K562 (cell line): ENCODE results near the gene ZBTB32. TPM values are rescaled to one million over a fixed set of nuclear protein-coding genes. Genes with fewer than 3 reads are reported as not detected.
A peak's percentile ranks its signal among the peaks of the same experiment; 100 is the strongest.

ENCODE experiments used
- AFF4 ChIP-seq: sonication (generic); formaldehyde crosslinking; IDR thresholded peaks from 2 replicates; pipeline ENCODE4 v1.8.0; 2023; ENCODE audit warnings: mild to moderate bottlenecking, missing genetic modification reagents
- ARID3B ChIP-seq: fragments of 250-450 bp; sonication (Bioruptor Pico); IDR thresholded peaks from 2 replicates; pipeline ENCODE4 v1.4.0; 2020; ENCODE audit warnings: borderline replicate concordance
- ATF6 ChIP-seq: sonication (generic); formaldehyde crosslinking; IDR thresholded peaks from 2 replicates; pipeline ENCODE4 v1.4.0; 2020; ENCODE audit warnings: mild to moderate bottlenecking, missing genetic modification reagents
- CEBPG ChIP-seq, 3 experiments: fragments of 200-800 bp in 1 of 3; sonication (Bioruptor generic) in 1 of 3; sonication (generic) in 1 of 3; formaldehyde crosslinking in 1 of 3; IDR thresholded peaks in 2 of 3; conservative IDR thresholded peaks in 1 of 3; 2 replicates each; pipeline versions ENCODE4 v1.6.1 to v1.8.0; 2016 to 2022; ENCODE audit warnings: missing compliant biosample characterization in 2 of 3, missing genetic modification characterization in 2 of 3, mild to moderate bottlenecking in 1 of 3, missing genetic modification reagents in 1 of 3
- CHAMP1 ChIP-seq: fragments of 450-650 bp; IDR thresholded peaks from 2 replicates; pipeline ENCODE4 v1.6.1; 2016; ENCODE audit warnings: mild to moderate bottlenecking
- HES1 ChIP-seq: fragments of 450-650 bp; IDR thresholded peaks from 2 replicates; pipeline ENCODE4 v1.6.1; 2016; ENCODE audit warnings: low read depth, mild to moderate bottlenecking, moderate library complexity
- KDM5B ChIP-seq: fragments of 200-600 bp; sonication (generic); IDR thresholded peaks from 2 replicates; pipeline ENCODE4 v1.6.1; 2012; ENCODE audit warnings: low read depth, mild to moderate bottlenecking, moderate library complexity, low read length, control low read depth, inconsistent platforms; ENCODE audit not compliant: insufficient replicate concordance
- MEF2D ChIP-seq: conservative IDR thresholded peaks from 2 replicates; pipeline ENCODE4 v1.6.1; 2016; ENCODE audit warnings: low read depth, missing genetic modification characterization, missing compliant biosample characterization
- PCBP1 ChIP-seq: fragments of 200-400 bp; formaldehyde crosslinking; IDR thresholded peaks from 2 replicates; pipeline ENCODE4 v1.6.1; 2018; ENCODE audit warnings: mild to moderate bottlenecking, low read depth, low read length; ENCODE audit not compliant: poor library complexity, severe bottlenecking
- PHB2 ChIP-seq: fragments of 450-650 bp; IDR thresholded peaks from 2 replicates; pipeline ENCODE4 v1.6.1; 2017; ENCODE audit warnings: low read depth
- ZNF174 ChIP-seq: fragments of 250-450 bp; sonication (Bioruptor Pico); IDR thresholded peaks from 2 replicates; pipeline ENCODE4 v1.4.0; 2020; ENCODE audit warnings: mild to moderate bottlenecking
- ZNF354B ChIP-seq: fragments of 250-450 bp; sonication (Bioruptor Pico); IDR thresholded peaks from 2 replicates; pipeline ENCODE4 v1.4.0; 2020
- ZNF445 ChIP-seq: fragments of 250-450 bp; sonication (Bioruptor Pico); IDR thresholded peaks from 2 replicates; pipeline ENCODE4 v1.4.0; 2020; ENCODE audit warnings: low read depth, mild to moderate bottlenecking, moderate library complexity
- ZNF668 ChIP-seq: fragments of 250-450 bp; sonication (Bioruptor Pico); IDR thresholded peaks from 2 replicates; pipeline ENCODE4 v1.8.0; 2022; ENCODE audit warnings: mild to moderate bottlenecking, inconsistent platforms
- polyA plus RNA-seq, 8 experiments: library from polyadenylated mRNA; depleted of rRNA in 4 of 8; stranded (reverse) in 5 of 8; unstranded in 3 of 8; fragments of >200 nt; fragmentation: Nextera tagmentation in 2 of 8; fragmentation: Illumina TruSeq in 1 of 8; extraction: Ambion mirVana in 2 of 8; extraction: Trizol in 1 of 8; gene quantifications; 2 replicates each; pipeline versions ENCODE4 v1.2.1 to v1.2.3, GENCODE V29; 2011 to 2014; ENCODE audit warnings: inconsistent platforms in 1 of 8, missing spikeins in 1 of 8
- total RNA-seq, 7 experiments: library from RNA; depleted of rRNA in 6 of 7; stranded (reverse); fragments of >200 nt in 6 of 7; fragmentation: Illumina TruSeq in 2 of 7; extraction: Trizol in 2 of 7; gene quantifications; 2 replicates each; pipeline versions ENCODE4 v1.2.1 to v1.2.3, GENCODE V29; 2011 to 2021; ENCODE audit warnings: low replicate concordance in 1 of 7

The ZBTB32 gene
- total and polyA plus RNA-seq, 9 of the 15 experiments (the other 6 are each of a cell fraction or from before 2014, with no cell fraction given) = 0.20 TPM; not detected in 8

GRCh38 chr19:35740423-35741202 is 36.3 kb downstream of the ZBTB32 start (continued):
- TF ChIP-seq ZNF445 = no peak
- TF ChIP-seq ARID3B (CRISPR knock-in tag) = no peak
- TF ChIP-seq KDM5B = peak; percentile 89
- TF ChIP-seq PCBP1 = no peak
- TF ChIP-seq ZNF668 (CRISPR knock-in tag) = no peak
- TF ChIP-seq CHAMP1 = no peak
- no peak for TF ChIP-seq MEF2D
- no peak for TF ChIP-seq ZNF174
- no peak for TF ChIP-seq PHB2
- TF ChIP-seq ATF6 (CRISPR knock-in tag) = no peak
- TF ChIP-seq AFF4 (CRISPR knock-in tag) = peak; percentile 34; the same call in 1 of the 2 replicates
- no peak for TF ChIP-seq ZNF354B (CRISPR knock-in tag)
- no peak for TF ChIP-seq HES1
- peak; percentile 39; the same call in 1 of the 2 replicates for TF ChIP-seq CEBPG (CRISPR knock-in tag; IDR thresholded peaks at IDR 0.05)
- TF ChIP-seq CEBPG (tag; conservative IDR thresholded peaks at IDR 0.05 in 1 of 2, IDR thresholded peaks at IDR 0.05 in 1 of 2) = peak; percentile 87
